Activated B cell treated with CpG ODN at 0.5 μM for 24 hours (primary cell): ENCODE data around the gene ARHGEF38. TPM values are rescaled to one million over a fixed set of nuclear protein-coding genes. Genes with fewer than 3 reads are reported as not detected.

ENCODE experiments used
- ATAC-seq: fragments of 200-7000 bp; cut with Tn5 transposase; one replicate; pipeline ENCODE4 v1.10.0; 2021; ENCODE audit warnings: low read depth, mild to moderate bottlenecking, moderate library complexity
- CTCF ChIA-PET: fragments of 350-600 bp; sonication (Branson Sonifier 250); formaldehyde crosslinking; loops from one replicate; lab custom pipeline; 2021; ENCODE audit warnings: antibody characterized with exemption; lab: Charles Lee
- POLR2A ChIA-PET: fragments of 350-600 bp; sonication (Branson Sonifier 250); formaldehyde crosslinking; loops from one replicate; lab custom pipeline; 2021; ENCODE audit warnings: antibody characterized with exemption; lab: Charles Lee
- DNase-seq: peaks from one replicate; pipeline ENCODE4 v3.0.0; 2022
- H3K27ac Mint-ChIP-seq: one replicate; pipeline ENCODE4 v1.8.0; 2020; ENCODE audit warnings: mixed read lengths
- H3K27me3 Mint-ChIP-seq: one replicate; pipeline ENCODE4 v1.8.0; 2021; ENCODE audit warnings: mixed read lengths
- H3K36me3 Mint-ChIP-seq: one replicate; pipeline ENCODE4 v1.8.0; 2021; ENCODE audit warnings: low read depth, mixed read lengths
- H3K4me1 Mint-ChIP-seq: one replicate; pipeline ENCODE4 v1.8.0; 2021; ENCODE audit warnings: mixed read lengths
- H3K4me3 Mint-ChIP-seq: one replicate; pipeline ENCODE4 v1.8.0; 2020; ENCODE audit warnings: mild to moderate bottlenecking, mixed read lengths
- H3K9me3 Mint-ChIP-seq: one replicate; pipeline ENCODE4 v1.8.0; 2020; ENCODE audit warnings: mixed read lengths
- intact Hi-C: fragments of 100-400 bp; cut with micrococcal nuclease; formaldehyde crosslinking; loops from one replicate; pipeline ENCODE4 v1.15.1; 2024
- total RNA-seq: library from RNA; stranded (reverse); gene quantifications from 2 replicates; pipeline ENCODE4 v1.2.3, GENCODE V29; 2022
- TF ChIP-seq, protein P1 (sequence below): fragments of 200-600 bp; IDR thresholded peaks from one replicate; pipeline ENCODE4 v1.8.0; 2022; ENCODE audit warnings: antibody characterized with exemption, mild to moderate bottlenecking

Gene ARHGEF38
- total RNA-seq, 1 donor from 2014 or later: not detected

DNA sequence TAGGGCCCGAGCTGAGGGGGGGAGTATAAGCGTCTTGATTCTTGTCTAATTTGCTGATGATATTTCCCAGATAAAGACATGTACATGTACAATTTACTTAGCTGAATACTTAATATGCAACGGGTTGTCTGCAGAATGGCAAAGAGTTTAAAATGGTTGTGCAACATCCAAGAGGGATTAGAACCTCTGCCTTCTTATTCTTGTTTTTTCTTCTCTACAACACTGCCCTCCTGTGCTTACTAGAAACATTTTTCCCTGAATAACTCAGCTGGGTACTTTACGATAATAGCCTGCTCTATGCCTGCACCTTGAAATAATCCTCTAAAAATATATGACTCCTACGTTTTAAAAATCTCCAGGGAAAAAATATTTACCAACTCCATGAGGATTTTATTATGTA, 114.3 kb downstream of the ARHGEF38 start:
- TF ChIP-seq, protein P1, sequence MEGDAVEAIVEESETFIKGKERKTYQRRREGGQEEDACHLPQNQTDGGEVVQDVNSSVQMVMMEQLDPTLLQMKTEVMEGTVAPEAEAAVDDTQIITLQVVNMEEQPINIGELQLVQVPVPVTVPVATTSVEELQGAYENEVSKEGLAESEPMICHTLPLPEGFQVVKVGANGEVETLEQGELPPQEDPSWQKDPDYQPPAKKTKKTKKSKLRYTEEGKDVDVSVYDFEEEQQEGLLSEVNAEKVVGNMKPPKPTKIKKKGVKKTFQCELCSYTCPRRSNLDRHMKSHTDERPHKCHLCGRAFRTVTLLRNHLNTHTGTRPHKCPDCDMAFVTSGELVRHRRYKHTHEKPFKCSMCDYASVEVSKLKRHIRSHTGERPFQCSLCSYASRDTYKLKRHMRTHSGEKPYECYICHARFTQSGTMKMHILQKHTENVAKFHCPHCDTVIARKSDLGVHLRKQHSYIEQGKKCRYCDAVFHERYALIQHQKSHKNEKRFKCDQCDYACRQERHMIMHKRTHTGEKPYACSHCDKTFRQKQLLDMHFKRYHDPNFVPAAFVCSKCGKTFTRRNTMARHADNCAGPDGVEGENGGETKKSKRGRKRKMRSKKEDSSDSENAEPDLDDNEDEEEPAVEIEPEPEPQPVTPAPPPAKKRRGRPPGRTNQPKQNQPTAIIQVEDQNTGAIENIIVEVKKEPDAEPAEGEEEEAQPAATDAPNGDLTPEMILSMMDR: no peak
- DNase-seq (no peak), ATAC-seq (no peak)
- no peaks in the 10 kb centered on the region for H3K9me3 Mint-ChIP-seq
- intact Hi-C loops: no loop called here
- no peaks in the 10 kb centered on the region for H3K4me1 Mint-ChIP-seq
- ChIA-PET POLR2A (no interaction called here), CTCF (interaction anchor here (0.8 kb wide), 1 partner anchor 146 kb away, joined by 3 read pairs; no protein-coding TSS in a partner anchor)
- no peak overlapping the region for H3K27ac Mint-ChIP-seq
- no peak overlapping the region for H3K4me3 Mint-ChIP-seq
- no peaks in the 10 kb centered on the region for H3K36me3 Mint-ChIP-seq
- peaks cover 3% of the 10 kb centered on the region for H3K27me3 Mint-ChIP-seq

DNA sequence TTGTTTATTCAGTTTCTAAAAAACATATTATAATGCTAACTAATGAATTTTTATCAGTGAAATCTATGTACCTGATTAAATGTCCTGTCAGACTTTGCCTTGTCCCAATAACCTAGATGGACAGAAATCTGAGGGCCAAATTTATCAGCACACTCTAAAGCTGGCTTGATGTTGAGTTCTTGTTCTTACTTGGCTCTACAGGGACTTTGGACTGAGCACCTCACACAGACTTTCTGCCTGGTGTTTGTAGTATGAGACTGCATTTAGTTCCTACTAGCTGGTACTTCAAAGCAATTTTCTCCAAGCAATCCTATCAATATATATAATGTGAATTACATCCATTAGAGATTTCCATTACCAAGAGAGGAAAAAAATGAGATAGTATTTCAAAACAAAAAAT, 118.3 kb downstream of the ARHGEF38 start:
- ATAC-seq (no peak), DNase-seq (no peak)
- H3K4me3 Mint-ChIP-seq: no peak overlapping the region
- H3K27me3 Mint-ChIP-seq: peaks cover 3% of the 10 kb centered on the region
- no peaks in the 10 kb centered on the region for H3K4me1 Mint-ChIP-seq
- no peak overlapping the region for H3K27ac Mint-ChIP-seq
- ChIA-PET POLR2A (no interaction called here), CTCF (no interaction called here)
- H3K36me3 Mint-ChIP-seq: no peaks in the 10 kb centered on the region
- H3K9me3 Mint-ChIP-seq: no peaks in the 10 kb centered on the region
- intact Hi-C loops: no loop called here
- TF ChIP-seq, protein P1: no peak

GRCh38 chr4:105671301-105671700, 118.9 kb downstream of the ARHGEF38 start:
- CTCF ChIA-PET: no interaction called here
- Mint-ChIP-seq H3K4me3 (no peak overlapping the region), H3K27me3 (peaks cover 3% of the 10 kb centered on the region), H3K27ac (no peak overlapping the region), H3K9me3 (no peaks in the 10 kb centered on the region), H3K36me3 (no peaks in the 10 kb centered on the region), H3K4me1 (no peaks in the 10 kb centered on the region)
- ATAC-seq (no peak), DNase-seq (no peak)
- POLR2A ChIA-PET: no interaction called here
- TF ChIP-seq, protein P1: no peak
- intact Hi-C loops: no loop called here

DNA sequence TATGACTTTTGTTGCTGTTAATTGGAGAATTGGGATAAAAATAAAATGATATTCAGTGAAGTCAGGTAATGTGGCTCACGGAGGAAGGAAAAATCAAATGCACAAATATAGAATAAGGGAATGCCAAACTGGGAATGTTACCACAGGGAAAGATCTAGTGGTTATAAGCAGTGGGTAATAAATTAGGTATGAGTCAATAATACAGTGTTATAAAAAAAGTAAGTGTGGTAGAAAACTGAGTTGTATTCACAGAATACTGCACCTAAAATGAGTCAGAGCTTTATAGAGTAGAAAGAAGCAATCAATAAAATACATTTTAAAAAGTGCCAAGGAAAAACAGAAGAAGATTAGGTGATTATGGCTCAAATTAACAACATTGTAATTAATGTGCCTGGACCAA, 121.6 kb downstream of the ARHGEF38 start:
- Mint-ChIP-seq H3K36me3 (no peaks in the 10 kb centered on the region), H3K4me1 (no peaks in the 10 kb centered on the region), H3K27ac (no peak overlapping the region), H3K4me3 (no peak overlapping the region), H3K27me3 (peaks cover 3% of the 10 kb centered on the region), H3K9me3 (no peaks in the 10 kb centered on the region)
- DNase-seq: no peak
- ATAC-seq: no peak
- intact Hi-C loops: no loop called here
- POLR2A ChIA-PET: no interaction called here
- TF ChIP-seq, protein P1: no peak
- CTCF ChIA-PET: no interaction called here

DNA sequence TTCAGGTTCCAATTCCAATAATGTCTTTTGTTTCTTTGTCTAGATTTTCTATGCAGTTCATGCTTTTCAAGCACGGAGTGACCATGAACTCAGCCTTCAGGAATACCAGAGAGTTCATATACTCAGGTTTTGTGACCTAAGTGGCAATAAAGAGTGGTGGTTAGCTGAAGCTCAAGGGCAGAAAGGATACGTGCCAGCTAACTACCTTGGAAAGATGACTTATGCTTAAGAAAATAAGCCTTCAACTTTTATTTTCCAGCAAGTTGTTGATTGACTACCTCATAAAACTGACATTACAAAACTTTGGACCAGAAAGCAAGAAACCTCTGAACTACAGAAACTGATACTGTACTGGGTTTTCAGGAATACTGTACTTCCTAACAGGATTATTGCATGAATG, 125.3 kb downstream of the ARHGEF38 start:
- ChIA-PET POLR2A (no interaction called here), CTCF (no interaction called here)
- DNase-seq (no peak), ATAC-seq (no peak)
- peaks cover 14% of the 10 kb centered on the region for H3K36me3 Mint-ChIP-seq
- H3K4me1 Mint-ChIP-seq: no peaks in the 10 kb centered on the region
- no peak overlapping the region for H3K27ac Mint-ChIP-seq
- H3K4me3 Mint-ChIP-seq: no peak overlapping the region
- no peaks in the 10 kb centered on the region for H3K9me3 Mint-ChIP-seq
- TF ChIP-seq, protein P1: no peak
- intact Hi-C loops: no loop called here
- no peaks in the 10 kb centered on the region for H3K27me3 Mint-ChIP-seq
